Fibroblast of lung (primary cell): ENCODE results near the gene LAMB3. TPM values are rescaled to one million over a fixed set of nuclear protein-coding genes. Genes with fewer than 3 reads are reported as not detected.

Experiments used
- DNase-seq, 2 donors: peaks; one replicate each; pipeline versions ENCODE4 v3.0.0 to v3.0.0-alpha.2; 2010; ENCODE audit warnings: low read depth in 2 of 2
- H2AFZ ChIP-seq: 2 replicates; pipeline ENCODE4 v1.5.1; 2012; ENCODE audit warnings: low read length, control low read depth, inconsistent platforms
- H3K27ac ChIP-seq: 2 replicates; pipeline ENCODE4 v1.5.1; 2011; ENCODE audit warnings: low read length, control low read depth; ENCODE audit not compliant: insufficient read depth
- H3K27me3 ChIP-seq: 2 replicates; pipeline ENCODE4 v1.5.1; 2011; ENCODE audit warnings: mild to moderate bottlenecking, low read length; ENCODE audit not compliant: control insufficient read depth, insufficient read depth
- H3K36me3 ChIP-seq: 2 replicates; pipeline ENCODE4 v1.5.1; 2011; ENCODE audit warnings: low read length; ENCODE audit not compliant: control insufficient read depth, insufficient read depth
- H3K4me1 ChIP-seq: 2 replicates; pipeline ENCODE4 v1.5.1; 2011; ENCODE audit warnings: low read length; ENCODE audit not compliant: control insufficient read depth, insufficient read depth; ENCODE audit errors: extremely low read depth
- H3K4me2 ChIP-seq: 2 replicates; pipeline ENCODE4 v1.5.1; 2011; ENCODE audit warnings: low read length, control low read depth; ENCODE audit not compliant: insufficient read depth; ENCODE audit errors: extremely low read depth
- H3K4me3 ChIP-seq, 4 experiments: fragments of 200-600 bp in 1 of 4; sonication (generic) in 1 of 4; replicated peaks in 1 of 4; 2 replicates each; pipeline ENCODE4 v1.5.1; 2011 to 2016; ENCODE audit warnings: low read length in 4 of 4, low read depth in 3 of 4, mild to moderate bottlenecking in 3 of 4, control low read depth in 2 of 4, inconsistent platforms in 1 of 4, mixed read lengths in 1 of 4; ENCODE audit not compliant: insufficient read depth in 1 of 4; ENCODE audit errors: control extremely low read depth in 1 of 4
- H3K79me2 ChIP-seq: 2 replicates; pipeline ENCODE4 v1.5.1; 2012; ENCODE audit warnings: mild to moderate bottlenecking, low read length, inconsistent platforms; ENCODE audit not compliant: control insufficient read depth, insufficient read depth
- H3K9ac ChIP-seq: 2 replicates; pipeline ENCODE4 v1.5.1; 2011; ENCODE audit warnings: mild to moderate bottlenecking, low read length, control low read depth; ENCODE audit not compliant: insufficient read depth
- H3K9me3 ChIP-seq: 2 replicates; pipeline ENCODE4 v1.5.1; 2012; ENCODE audit warnings: low read depth, low read length; ENCODE audit not compliant: control insufficient read depth, insufficient read depth
- H4K20me1 ChIP-seq: 2 replicates; pipeline ENCODE4 v1.5.1; 2011; ENCODE audit warnings: low read length; ENCODE audit not compliant: control insufficient read depth, insufficient read depth; ENCODE audit errors: extremely low read depth
- CTCF ChIP-seq, 2 donors: IDR thresholded peaks in 1 of 2; conservative IDR thresholded peaks in 1 of 2; 1 replicate in 1 of 2; 2 replicates in 1 of 2; pipeline ENCODE4 v1.5.1; 2011 to 2012; ENCODE audit warnings: low read length in 2 of 2, control low read depth in 1 of 2, inconsistent platforms in 1 of 2, low read depth in 1 of 2, mild to moderate bottlenecking in 1 of 2
- EZH2 ChIP-seq: IDR thresholded peaks from 2 replicates; pipeline ENCODE4 v1.5.1; 2012; ENCODE audit warnings: low read length, control low read depth, mild to moderate bottlenecking; ENCODE audit errors: missing control alignments
- polyA plus RNA-seq, 2 donors: library from polyadenylated mRNA; depleted of rRNA in 1 of 2; stranded (reverse) in 1 of 2; unstranded in 1 of 2; fragments of >200 nt; gene quantifications; 2 replicates each; pipeline ENCODE4 v1.2.1, GENCODE V29; 2011 to 2012; ENCODE audit warnings: missing spikeins in 1 of 2
- total RNA-seq: library from RNA; depleted of rRNA; stranded (reverse); fragments of >200 nt; gene quantifications from 2 replicates; pipeline ENCODE4 v1.2.1, GENCODE V29; 2014

The LAMB3 gene
- total and polyA plus RNA-seq, 2 donors (not counting 1 experiment from before 2014, with no cell fraction given) = 4.1 to 23.3 TPM

- no peak overlapping the region for H3K4me2 ChIP-seq
- H3K9ac ChIP-seq = no peak overlapping the region
- H3K79me2 ChIP-seq = no peaks in the 10 kb centered on the region
- TF ChIP-seq EZH2 = no peak
- no peak for TF ChIP-seq CTCF (conservative IDR thresholded peaks at IDR 0.05 in 1 of 2, IDR thresholded peaks at IDR 0.05 in 1 of 2; ENCODE audit: low read depth in 1 of 2, low read length in 2 of 2)
- H3K9me3 ChIP-seq = no peaks in the 10 kb centered on the region
- H4K20me1 ChIP-seq = no peaks in the 10 kb centered on the region
- no peaks in the 10 kb centered on the region for H3K36me3 ChIP-seq
- peaks cover 9% of the 10 kb centered on the region for H3K4me1 ChIP-seq
- H2AFZ ChIP-seq = no peak overlapping the region
- no peaks in the 10 kb centered on the region for H3K27me3 ChIP-seq
- DNase-seq = peak in 1 of 2 donors; percentile 54
- no peak overlapping the region for H3K27ac ChIP-seq
- no peak overlapping the region for H3K4me3 ChIP-seq
Measured at GRCh38 chr1:209672705-209673630, 20.7 kb upstream of the LAMB3 start.

GRCh38 chr1:209670441-209671082, 18.3 kb upstream of the LAMB3 start:
- Histone ChIP-seq H3K9me3 (no peaks in the 10 kb centered on the region), H3K27me3 (no peaks in the 10 kb centered on the region), H3K36me3 (no peaks in the 10 kb centered on the region), H3K27ac (no peak overlapping the region), H3K9ac (no peak overlapping the region), H2AFZ (no peak overlapping the region), H3K79me2 (no peaks in the 10 kb centered on the region), H4K20me1 (no peaks in the 10 kb centered on the region), H3K4me1 (peaks cover 7% of the 10 kb centered on the region), H3K4me2 (no peak overlapping the region), H3K4me3 (no peak overlapping the region)
- no peak for DNase-seq
- no peak for TF ChIP-seq EZH2

GRCh38 chr1:209667708-209668107, 15.5 kb upstream of the LAMB3 start:
- Histone ChIP-seq H3K4me2 (no peak overlapping the region), H3K36me3 (no peaks in the 10 kb centered on the region), H3K4me3 (no peak overlapping the region), H3K4me1 (no peaks in the 10 kb centered on the region), H3K9ac (no peak overlapping the region), H3K27ac (no peak overlapping the region), H2AFZ (no peak overlapping the region), H3K9me3 (no peaks in the 10 kb centered on the region), H3K79me2 (no peaks in the 10 kb centered on the region), H4K20me1 (no peaks in the 10 kb centered on the region), H3K27me3 (no peaks in the 10 kb centered on the region)
- TF ChIP-seq EZH2 = no peak
- TF ChIP-seq CTCF (conservative IDR thresholded peaks at IDR 0.05 in 1 of 2, IDR thresholded peaks at IDR 0.05 in 1 of 2; ENCODE audit: low read depth in 1 of 2, low read length in 2 of 2) = no peak
- no peak for DNase-seq
